Spleen (tissue), 11 donors: Measurements from ENCODE around the gene SH2D4B. TPM values are rescaled to one million over a fixed set of nuclear protein-coding genes. Genes with fewer than 3 reads are reported as not detected.
A peak's percentile ranks its signal among the peaks of the same experiment; 100 is the strongest.

Experiments used
- DNase-seq: peaks from one replicate; pipeline ENCODE4 v3.0.0-alpha.2; 2020
- H3K27ac ChIP-seq, 8 donors: fragments of 200-600 bp; sonication (generic) in 7 of 8; 1 replicate in 4 of 8; 2 replicates in 4 of 8; pipeline versions ENCODE4 v1.5.0 to v1.8.0; 2016 to 2021; ENCODE audit warnings: inconsistent platforms in 4 of 8, mild to moderate bottlenecking in 4 of 8, moderate library complexity in 1 of 8
- H3K27me3 ChIP-seq, 7 donors: fragments of 200-600 bp; sonication (generic) in 6 of 7; replicated peaks in 1 of 7; 1 replicate in 4 of 7; 2 replicates in 3 of 7; pipeline versions ENCODE4 v1.5.0 to v1.8.0; 2016 to 2021; ENCODE audit warnings: inconsistent platforms in 3 of 7, mild to moderate bottlenecking in 1 of 7
- H3K36me3 ChIP-seq, 6 donors: fragments of 200-600 bp; sonication (generic) in 5 of 6; 1 replicate in 4 of 6; 2 replicates in 2 of 6; pipeline versions ENCODE4 v1.5.0 to v1.8.0; 2016 to 2021; ENCODE audit warnings: inconsistent platforms in 2 of 6
- H3K4me1 ChIP-seq, 6 donors: fragments of 200-600 bp; sonication (generic) in 5 of 6; 1 replicate in 3 of 6; 2 replicates in 3 of 6; pipeline versions ENCODE4 v1.5.0 to v1.8.0; 2016 to 2021; ENCODE audit warnings: inconsistent platforms in 3 of 6
- H3K4me3 ChIP-seq, 8 donors: fragments of 200-600 bp; sonication (generic) in 7 of 8; 1 replicate in 4 of 8; 2 replicates in 4 of 8; pipeline versions ENCODE4 v1.5.0 to v1.8.0; 2016 to 2021; ENCODE audit warnings: inconsistent platforms in 4 of 8, mild to moderate bottlenecking in 4 of 8, moderate library complexity in 2 of 8
- H3K9me3 ChIP-seq, 8 donors: fragments of 200-600 bp; sonication (generic) in 7 of 8; 1 replicate in 4 of 8; 2 replicates in 4 of 8; pipeline versions ENCODE4 v1.5.0 to v1.8.0; 2016 to 2021; ENCODE audit warnings: inconsistent platforms in 4 of 8
- POLR2A ChIP-seq, 3 donors: fragments of 450-650 bp; IDR thresholded peaks; one replicate each; pipeline ENCODE4 v1.5.1; 2017; ENCODE audit warnings: antibody characterized with exemption in 3 of 3, mild to moderate bottlenecking in 1 of 3
- POLR2AphosphoS5 ChIP-seq, 3 donors: sonication (generic); formaldehyde crosslinking; IDR thresholded peaks; one replicate each; pipeline ENCODE4 v1.5.1; 2017; ENCODE audit warnings: antibody characterized with exemption in 3 of 3
- WGBS, 5 donors: extraction: QIAGEN DNeasy Blood & Tissue Kit in 3 of 5; methylation state at CpG; one replicate each; pipeline versions ENCODE4 v1.1.5 to v1.1.7; 2013 to 2018; 5-methylcytosine and 5-hydroxymethylcytosine counted together
- intact Hi-C: fragments of 100-400 bp; cut with DNase I; formaldehyde crosslinking; loops from one replicate; pipeline ENCODE4 v1.15.0; 2023; ENCODE audit warnings: low total_unique reads
- polyA plus RNA-seq, 3 donors: library from polyadenylated mRNA; stranded (reverse); fragments of 200-250 nt; gene quantifications; one replicate each; pipeline ENCODE4 v1.2.1, GENCODE V29; 2013
- total RNA-seq, 7 donors: library from RNA; depleted of rRNA in 3 of 7; stranded (reverse); fragments of >200 nt in 3 of 7; fragmentation: NEBNext Ultra II Directional in 4 of 7; extraction: Animal tissue kit (Norgen Biotek cat#: 25700) in 4 of 7; gene quantifications; one replicate each; pipeline versions ENCODE4 v1.1.0 to v1.2.1, GENCODE V29; 2016 to 2021
- TF ChIP-seq, protein P1 (sequence below), 11 experiments: fragments of 200-600 bp in 7 of 11; fragments of 450-650 bp in 4 of 11; sonication (generic) in 4 of 11; IDR thresholded peaks in 8 of 11; conservative IDR thresholded peaks in 3 of 11; 1 replicate in 7 of 11; 2 replicates in 4 of 11; pipeline versions ENCODE4 v1.4.0 to v1.8.0; 2016 to 2021; ENCODE audit warnings: antibody characterized with exemption in 11 of 11, inconsistent platforms in 4 of 11, mild to moderate bottlenecking in 1 of 11
- donor health status: healthy with polysubstance abuse.
- donor health status: DM: no; HTN: no; CAD: no; lungs with moderate emphysema.
- donor health status: DM: no; HTN: no; CAD: no.
- donor health status: Bipolar disorder and iron deficiency.
- donor health status: healthy.
- donor health status: DM: no; HTN: no; CAD: no.
- donor health status: DM: yes; HTN: yes; CAD: no.

Gene SH2D4B
- total and polyA plus RNA-seq, 10 donors: 0.08 to 0.46 (median 0.12) TPM; not detected in 2

GRCh38 chr10:80579849-80580637 is 42.3 kb downstream of the SH2D4B start:
- Histone ChIP-seq H3K4me1 (peaks cover 0 to 26% (median 7%) of the 10 kb centered on the region in 6 donors), H3K4me3 (no peak overlapping the region), H3K27me3 (no peaks in the 10 kb centered on the region), H3K27ac (peak overlapping the region in 3 of 8 donors; percentile 50 to 67 (median 63)), H3K36me3 (no peaks in the 10 kb centered on the region), H3K9me3 (peaks cover 0 to 5% (median 0%) of the 10 kb centered on the region in 8 donors)
- TF ChIP-seq POLR2AphosphoS5 (IDR thresholded peaks at IDR 0.05) (no peak), POLR2A (IDR thresholded peaks at IDR 0.05) (no peak)
- TF ChIP-seq, protein P1, sequence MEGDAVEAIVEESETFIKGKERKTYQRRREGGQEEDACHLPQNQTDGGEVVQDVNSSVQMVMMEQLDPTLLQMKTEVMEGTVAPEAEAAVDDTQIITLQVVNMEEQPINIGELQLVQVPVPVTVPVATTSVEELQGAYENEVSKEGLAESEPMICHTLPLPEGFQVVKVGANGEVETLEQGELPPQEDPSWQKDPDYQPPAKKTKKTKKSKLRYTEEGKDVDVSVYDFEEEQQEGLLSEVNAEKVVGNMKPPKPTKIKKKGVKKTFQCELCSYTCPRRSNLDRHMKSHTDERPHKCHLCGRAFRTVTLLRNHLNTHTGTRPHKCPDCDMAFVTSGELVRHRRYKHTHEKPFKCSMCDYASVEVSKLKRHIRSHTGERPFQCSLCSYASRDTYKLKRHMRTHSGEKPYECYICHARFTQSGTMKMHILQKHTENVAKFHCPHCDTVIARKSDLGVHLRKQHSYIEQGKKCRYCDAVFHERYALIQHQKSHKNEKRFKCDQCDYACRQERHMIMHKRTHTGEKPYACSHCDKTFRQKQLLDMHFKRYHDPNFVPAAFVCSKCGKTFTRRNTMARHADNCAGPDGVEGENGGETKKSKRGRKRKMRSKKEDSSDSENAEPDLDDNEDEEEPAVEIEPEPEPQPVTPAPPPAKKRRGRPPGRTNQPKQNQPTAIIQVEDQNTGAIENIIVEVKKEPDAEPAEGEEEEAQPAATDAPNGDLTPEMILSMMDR (IDR thresholded peaks at IDR 0.05 in 8 of 11, conservative IDR thresholded peaks at IDR 0.05 in 3 of 11): no peak
- WGBS, 5 donors: 36 to 75% (median 49%) methylated on average over 5 of the region's 5 CpGs
- no peak for DNase-seq
- intact Hi-C loops: no loop called here

DNA sequence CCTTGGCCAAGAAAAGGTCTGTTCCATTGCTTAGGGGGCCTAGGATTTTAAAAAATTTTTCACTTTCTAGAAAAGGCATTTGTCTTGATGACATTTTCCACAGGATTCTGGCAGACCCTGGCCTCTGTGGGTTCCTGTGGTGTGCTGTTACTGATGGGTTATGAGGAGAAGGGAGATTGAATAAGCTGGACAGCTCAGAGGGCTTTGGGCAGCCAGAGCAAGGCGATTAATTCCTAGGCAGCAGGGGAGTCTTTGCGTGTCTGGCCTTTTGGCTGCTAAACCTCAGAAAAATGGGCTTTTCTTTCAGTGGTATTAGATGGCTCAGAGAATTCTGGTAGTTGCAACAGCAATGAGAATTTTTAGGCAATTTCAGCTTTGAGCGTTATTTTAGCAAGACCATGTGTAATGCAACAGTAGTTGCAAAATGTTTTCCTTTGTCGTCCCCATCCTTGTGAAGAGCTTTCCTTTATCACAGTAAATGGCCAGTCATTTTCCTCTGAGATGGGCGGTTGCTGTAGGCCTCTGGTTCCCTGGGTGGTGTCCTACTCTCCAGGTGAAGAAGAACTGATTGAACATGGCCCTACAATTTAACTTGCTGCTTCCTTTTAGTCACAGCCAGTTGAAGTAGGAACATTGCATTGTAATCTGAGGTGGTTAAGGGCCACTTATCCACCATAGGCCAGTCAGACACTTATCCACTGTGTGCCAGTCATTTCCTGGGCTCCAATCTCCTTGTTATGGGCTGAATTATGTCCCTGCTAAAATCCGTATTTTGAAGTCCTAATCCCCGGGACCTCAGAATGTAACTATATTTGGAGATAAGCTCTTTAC is 43.2 kb downstream of the SH2D4B start:
- Histone ChIP-seq H3K9me3 (peaks cover 0 to 5% (median 0%) of the 10 kb centered on the region in 8 donors), H3K4me3 (no peak overlapping the region), H3K4me1 (peaks cover 0 to 26% (median 7%) of the 10 kb centered on the region in 6 donors), H3K36me3 (no peaks in the 10 kb centered on the region), H3K27me3 (no peaks in the 10 kb centered on the region), H3K27ac (peak overlapping the region in 3 of 8 donors; percentile 50 to 67 (median 63))
- 64 to 88% (median 75%) methylated on average over 7 of the region's 7 CpGs for WGBS, 5 donors
- no peak for TF ChIP-seq POLR2AphosphoS5 (IDR thresholded peaks at IDR 0.05)
- TF ChIP-seq, protein P1 (IDR thresholded peaks at IDR 0.05 in 8 of 11, conservative IDR thresholded peaks at IDR 0.05 in 3 of 11): no peak
- TF ChIP-seq POLR2A (IDR thresholded peaks at IDR 0.05): no peak
- DNase-seq: no peak
- intact Hi-C loops: no loop called here

DNA sequence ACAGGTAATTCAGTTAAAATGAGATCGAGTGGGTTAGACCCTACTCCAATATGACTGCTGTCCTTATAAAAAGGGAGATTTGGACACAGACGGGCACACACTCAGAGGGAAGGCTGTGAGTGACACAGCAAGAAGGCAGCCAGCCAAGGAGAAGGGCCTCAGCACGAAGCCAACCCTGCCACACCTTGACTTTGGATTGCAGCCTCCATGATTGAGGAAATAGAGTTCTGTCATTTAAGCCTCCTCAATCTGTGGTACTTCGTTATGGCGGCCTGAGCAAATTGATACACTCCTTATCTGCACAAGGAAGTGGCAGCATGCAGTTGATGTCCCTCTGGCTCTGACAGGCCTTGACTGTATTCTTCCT is 43.8 kb downstream of the SH2D4B start:
- no peak overlapping the region for H3K4me3 ChIP-seq
- no peak for DNase-seq
- no peaks in the 10 kb centered on the region for H3K36me3 ChIP-seq
- peaks cover 0 to 5% (median 0%) of the 10 kb centered on the region in 8 donors for H3K9me3 ChIP-seq
- H3K4me1 ChIP-seq: peaks cover 0 to 26% (median 7%) of the 10 kb centered on the region in 6 donors
- H3K27ac ChIP-seq: peak overlapping the region in 3 of 8 donors; percentile 50 to 67 (median 63)
- intact Hi-C loops: no loop called here
- WGBS, 5 donors: 56 to 77% (median 71%) methylated on average over 5 of the region's 5 CpGs
- H3K27me3 ChIP-seq: no peaks in the 10 kb centered on the region
- TF ChIP-seq, protein P1 (IDR thresholded peaks at IDR 0.05 in 8 of 11, conservative IDR thresholded peaks at IDR 0.05 in 3 of 11): no peak
- no peak for TF ChIP-seq POLR2A (IDR thresholded peaks at IDR 0.05)
- no peak for TF ChIP-seq POLR2AphosphoS5 (IDR thresholded peaks at IDR 0.05)
